Measurements from ENCODE around the gene MXD3.

MXD3 gene

DNA sequence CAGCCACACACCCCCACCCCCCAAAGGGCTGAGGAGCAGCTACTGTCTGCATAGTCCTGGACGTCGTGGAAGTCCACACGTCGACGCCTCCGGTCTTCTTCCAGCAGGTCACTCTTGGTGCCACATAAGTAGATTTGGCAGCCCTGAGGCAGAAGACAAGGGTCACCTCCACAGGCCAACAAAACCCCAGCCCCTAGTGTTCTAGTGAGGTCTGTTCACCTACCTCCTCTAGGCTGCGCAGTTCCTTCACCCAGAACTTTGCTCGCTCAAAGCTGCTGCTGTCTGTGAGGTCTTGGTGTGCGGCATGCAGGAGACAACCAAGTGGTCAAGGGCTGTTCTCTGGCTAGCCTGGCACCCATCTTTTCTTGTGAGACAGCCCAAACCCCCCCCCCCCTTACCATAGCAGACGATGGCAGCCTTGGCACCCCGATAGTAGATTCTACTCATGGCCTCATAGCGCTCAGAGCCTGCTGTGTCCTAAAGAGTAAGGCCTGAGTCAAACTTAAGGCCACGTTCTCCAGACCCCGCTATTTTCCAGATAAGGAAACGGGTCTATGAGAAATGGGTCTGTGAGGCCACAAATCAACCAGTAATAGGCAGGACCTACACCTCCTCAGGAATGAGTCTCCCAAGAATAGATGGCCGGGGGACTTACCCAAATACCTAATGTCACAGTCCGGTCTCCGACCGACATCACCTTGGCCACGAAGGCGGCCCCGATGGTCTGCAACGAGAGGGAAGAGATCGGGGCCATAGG is 9.2 kb downstream of the MXD3 start:
- no peak for DNase-seq

DNA sequence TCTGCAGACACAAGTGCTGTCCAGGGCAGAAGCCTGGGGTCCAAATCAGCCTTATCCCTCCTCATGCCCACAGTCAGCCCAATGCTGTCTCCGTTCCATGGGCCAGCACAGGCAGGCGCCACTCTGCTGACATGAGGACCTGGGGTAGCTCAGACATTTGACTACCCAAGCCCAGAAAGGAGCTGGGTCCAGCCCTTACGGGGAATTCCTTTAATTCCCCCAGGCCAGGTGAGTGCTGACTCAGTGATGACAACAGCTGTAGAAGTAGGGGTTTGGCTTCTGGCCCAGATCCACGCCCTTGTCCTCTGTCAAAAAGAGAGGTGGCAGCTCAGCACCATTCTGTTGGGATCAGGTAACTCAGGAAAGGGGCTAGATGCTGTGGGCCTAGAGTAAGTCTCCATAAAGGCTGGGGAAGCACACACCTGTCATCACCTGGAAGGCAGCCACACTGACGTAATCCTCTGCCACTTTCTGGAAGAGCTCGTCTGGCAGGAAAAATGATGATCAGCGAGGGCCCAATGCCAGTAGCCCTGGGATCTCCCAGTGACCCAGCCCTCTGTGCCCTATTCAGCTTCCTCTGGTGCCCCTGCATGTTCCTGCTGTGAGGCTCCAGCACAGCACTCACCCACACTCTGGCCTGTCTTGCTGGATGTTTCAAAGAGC is 10.1 kb downstream of the MXD3 start:
- DNase-seq: no peak

DNA sequence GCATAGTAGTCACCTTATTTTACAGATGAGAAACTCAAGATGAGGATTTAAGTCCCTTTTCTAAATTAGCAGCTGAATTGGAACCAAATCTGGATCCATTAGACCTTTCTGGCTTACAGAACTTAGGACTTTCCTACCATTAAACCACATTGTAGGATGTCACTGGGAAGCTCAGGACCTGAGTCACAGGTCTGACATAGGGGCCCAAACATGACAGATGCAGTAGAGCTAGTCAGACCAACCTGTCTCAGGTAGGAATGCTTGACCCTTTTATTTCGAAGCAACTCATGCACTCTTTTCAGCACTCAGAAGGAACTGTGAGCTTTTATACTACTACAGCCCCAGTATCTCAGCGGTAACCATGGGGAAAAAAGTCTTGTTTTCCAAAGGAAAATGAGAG is 10.7 kb downstream of the MXD3 start:
- DNase-seq: no peak

DNA sequence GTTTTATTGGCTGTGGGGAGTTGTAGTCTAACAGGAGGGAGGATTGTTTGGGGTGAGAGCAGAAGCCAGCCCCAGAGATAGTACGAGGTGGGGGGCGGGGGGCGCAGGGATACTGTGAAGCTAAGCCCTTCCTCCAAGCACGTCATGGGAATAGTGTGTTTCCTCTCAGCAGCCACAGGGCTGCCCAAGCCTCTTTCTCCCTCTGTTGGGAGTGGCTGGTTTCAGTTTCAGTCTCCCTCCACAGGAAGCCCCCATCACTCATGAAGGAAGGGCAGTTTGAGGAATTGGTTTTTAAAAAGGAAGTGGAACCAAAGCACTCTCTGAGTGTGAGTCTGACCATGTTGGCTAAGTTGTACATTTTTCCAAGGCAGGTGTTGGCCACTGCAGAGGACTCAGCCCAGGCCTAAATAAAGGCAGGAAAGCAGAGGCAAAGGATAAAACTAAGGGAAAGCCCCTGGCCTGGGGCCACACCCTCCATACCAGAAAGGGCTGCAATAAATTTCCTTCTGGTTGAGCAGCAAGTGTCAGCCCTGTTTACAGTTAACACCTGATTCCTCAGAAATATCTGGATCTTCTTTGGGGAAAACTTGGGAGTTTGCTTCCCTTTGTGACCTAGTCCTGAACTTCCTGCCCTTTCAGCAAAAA is 11.3 kb downstream of the MXD3 start:
- peak; percentile 26 for DNase-seq

DNA sequence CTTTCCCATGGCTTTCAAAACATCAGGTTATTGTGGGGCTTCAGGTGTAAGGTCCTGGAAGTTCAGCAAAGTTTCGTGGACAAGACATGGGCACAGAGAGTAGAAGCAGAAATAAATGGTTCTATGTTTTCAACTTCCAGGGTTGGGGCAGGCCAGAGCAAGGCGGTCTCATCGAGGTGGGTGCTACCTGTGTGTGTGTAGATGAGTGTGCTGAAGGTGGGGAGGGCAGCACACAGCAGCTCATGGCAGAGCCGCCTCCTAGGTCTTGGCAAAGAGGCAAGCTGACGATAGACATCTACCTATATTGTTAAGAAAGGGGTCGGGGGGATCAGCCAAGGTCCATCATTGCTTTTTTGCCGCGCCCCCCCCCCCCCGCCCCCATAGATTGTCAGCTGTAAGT is 12.0 kb downstream of the MXD3 start:
- no peak for DNase-seq

- no peak for DNase-seq
Observed at GRCh38 chr5:177297922-177298321, 13.8 kb downstream of the MXD3 start.

- DNase-seq: no peak
Observed at GRCh38 chr5:177296581-177296980, 15.1 kb downstream of the MXD3 start.

GRCh38 chr5:177295924-177296323 is 15.8 kb downstream of the MXD3 start:
- DNase-seq: no peak

- DNase-seq: no peak
Observed at GRCh38 chr5:177294632-177295031, 17.1 kb downstream of the MXD3 start.

- no peak for DNase-seq
Observed at GRCh38 chr5:177293819-177294581, 17.7 kb downstream of the MXD3 start.

DNA sequence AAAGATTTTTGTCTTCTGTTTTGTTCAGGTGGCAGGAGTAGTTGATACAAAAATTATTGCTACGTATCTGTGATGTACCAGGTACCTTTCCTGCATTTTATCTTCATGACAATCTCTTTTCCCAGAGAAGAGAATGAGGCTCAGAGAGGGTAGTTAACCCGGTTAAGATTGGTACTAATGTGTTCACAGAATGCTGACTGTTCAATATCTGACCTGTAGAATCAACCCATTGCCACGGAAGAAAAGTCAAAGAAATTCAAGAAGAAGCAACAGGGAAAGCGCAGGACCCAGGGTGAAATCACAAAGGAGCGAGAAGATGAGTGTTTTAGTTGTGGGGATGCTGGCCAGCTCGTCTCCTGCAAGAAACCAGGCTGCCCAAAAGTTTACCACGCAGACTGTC is 20.0 kb downstream of the MXD3 start:
- DNase-seq: no peak

DNA sequence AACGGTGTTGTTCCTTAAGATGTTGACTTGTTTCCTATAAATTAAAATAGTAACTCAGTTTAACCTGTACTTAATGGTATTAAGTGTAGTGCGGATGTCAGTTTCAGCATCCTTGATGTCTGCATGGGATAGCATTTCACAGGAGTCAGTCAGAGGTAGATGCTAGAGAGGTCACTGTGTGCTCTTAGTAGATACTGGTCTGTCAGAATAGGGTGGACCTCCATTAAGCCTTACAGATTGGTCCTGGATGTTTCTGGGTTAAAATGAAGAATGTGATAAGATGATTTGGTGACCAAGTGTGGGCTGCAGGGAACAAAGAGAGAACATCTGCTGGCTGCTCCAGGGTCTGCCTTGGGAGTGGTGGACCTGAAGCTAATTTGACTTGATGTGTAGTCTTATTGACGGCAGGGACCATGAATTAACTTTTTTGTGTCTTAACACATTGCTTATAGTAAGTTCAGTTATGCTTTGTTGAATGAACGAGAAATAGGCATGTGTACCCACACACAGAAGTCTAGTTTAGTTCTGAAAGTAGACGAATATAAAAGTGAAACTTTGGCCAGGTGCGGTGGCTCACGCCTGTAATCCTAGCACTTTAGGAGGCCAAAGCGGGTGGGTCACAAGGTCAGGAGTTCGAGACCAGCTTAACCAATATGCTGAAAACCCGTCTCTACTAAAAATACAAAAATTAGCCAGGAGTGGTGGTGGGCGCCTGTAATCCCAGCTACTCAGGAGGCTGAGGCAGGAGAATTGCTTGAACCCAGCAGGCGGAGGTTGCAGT is 20.7 kb downstream of the MXD3 start:
- DNase-seq: no peak

GRCh38 chr5:177288191-177288590 is 23.5 kb downstream of the MXD3 start:
- no peak for DNase-seq

DNA sequence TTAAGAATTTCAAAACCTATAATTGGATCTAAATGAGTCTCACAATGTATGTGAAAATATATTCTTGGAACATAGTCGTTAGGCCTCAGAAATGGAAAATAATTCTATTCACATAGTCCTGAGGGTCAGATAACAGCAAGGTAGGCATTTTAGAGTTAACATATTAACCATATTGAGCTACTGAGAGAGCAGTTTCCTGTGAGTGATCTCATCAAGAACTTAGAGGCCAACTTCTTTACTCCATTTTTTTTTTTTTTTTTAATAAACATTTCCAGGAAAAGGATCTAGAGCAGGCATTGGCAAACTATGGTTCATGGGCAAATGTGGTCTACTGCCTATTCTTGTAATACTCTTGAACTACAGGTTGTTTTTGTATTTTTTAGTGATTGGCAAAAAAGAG is 34.8 kb downstream of the MXD3 start:
- no peak for DNase-seq

DNA sequence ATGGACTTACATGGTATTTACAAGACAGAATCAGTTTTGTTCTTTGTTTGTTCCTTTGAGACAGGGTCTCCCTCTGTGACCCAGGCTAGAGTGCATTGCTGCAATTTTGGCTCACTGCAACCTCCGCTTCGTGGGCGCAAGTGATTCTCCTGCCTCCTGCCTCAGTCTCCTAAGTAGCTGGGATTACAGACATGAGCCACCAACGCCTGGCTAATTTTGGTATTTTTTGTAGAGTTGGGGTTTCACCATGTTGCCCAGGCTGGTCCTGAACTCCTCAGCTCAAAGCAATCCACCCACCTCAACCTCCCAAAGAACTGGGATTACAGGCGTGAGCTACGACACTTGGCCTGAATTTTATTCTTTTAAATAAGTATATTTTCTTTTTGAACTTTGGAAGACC is 35.8 kb downstream of the MXD3 start:
- no peak for DNase-seq

GRCh38 chr5:177271113-177271512 is 40.6 kb downstream of the MXD3 start:
- no peak for DNase-seq

DNA sequence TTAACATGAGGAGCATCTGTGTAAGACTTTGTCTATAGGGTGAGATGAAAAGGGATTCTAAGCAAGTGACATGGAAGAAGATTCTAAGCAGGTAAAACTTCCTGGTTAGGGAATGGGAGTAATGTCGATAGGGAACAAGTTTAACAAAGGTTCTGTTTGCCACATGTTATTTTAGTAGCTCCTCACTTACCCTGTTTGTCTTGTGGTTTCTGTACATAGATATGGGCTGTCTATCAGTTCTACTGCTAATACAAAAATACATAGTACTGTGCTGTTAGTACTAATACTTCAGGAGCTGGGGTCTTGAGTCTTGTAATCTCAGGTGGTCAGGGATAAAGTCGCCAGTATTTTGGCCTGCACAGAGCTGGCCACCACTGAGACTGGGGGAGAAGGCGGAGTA is 41.0 kb downstream of the MXD3 start:
- DNase-seq: no peak

DNA sequence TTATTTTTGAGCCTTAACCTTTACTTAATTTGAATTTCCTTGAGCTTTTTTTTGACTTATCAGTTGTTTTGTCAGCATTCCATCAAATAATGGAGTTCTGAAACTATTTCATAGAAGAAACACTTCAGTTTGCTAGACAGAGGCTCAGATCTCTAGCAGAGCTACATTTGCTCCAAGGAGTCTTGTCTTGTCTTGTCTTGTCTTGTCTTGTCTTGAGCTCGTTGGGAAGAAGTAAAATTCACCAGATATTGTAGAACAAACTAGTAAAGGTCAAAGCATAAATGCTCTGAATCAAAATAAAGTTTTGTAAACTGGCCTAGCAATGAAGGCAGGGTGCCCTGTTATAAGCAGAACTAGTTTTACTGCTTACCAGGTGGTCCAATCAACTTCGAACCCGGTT is 41.7 kb downstream of the MXD3 start:
- DNase-seq: no peak

DNA sequence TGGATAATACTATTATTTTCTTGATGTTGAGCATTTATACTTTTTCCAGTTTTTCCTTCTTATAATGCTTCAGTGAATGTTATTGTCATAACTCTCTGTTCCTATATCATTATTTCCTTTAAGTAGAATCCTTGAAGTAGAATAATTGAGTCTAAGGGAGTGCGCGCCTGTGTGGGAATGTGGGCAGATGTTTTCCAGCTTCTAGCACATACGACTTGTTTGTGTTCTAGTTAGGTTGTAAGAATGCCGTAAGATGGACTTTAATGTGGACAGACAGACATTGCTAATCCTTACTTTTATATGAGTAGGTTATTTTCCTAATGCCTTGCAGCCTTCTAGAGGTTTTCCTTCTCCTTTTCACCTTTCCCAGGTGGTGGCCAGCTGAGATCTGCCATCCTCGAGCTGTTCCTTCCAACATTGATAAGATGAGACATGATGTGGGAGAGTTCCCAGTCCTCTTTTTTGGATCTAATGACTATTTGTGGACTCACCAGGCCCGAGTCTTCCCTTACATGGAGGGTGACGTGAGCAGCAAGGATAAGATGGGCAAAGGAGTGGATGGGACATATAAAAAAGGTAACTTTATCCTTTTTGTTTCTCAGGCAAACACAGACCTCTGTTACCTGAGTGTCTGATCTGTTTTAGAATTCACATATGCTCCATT is 42.3 kb downstream of the MXD3 start:
- DNase-seq: no peak

DNA sequence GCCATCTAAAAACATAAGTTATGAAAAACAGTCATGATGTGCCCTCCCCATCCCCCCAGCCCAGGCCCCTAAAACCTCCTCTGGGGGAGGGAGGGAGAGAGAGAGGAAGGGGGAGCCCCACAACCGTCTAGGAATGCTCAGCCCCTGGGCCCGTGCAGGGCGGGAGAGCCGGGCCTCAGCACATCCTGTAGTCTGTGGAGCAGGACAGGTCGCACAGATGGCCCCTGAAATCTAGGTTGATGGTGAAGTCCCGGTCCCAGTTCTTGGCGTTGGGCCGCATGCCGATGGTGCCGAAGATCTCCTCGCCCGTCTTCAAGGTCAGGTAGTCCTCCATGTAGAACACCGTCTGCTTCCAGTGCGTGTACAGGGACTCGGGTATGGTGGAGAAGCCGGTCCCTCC is 46.3 kb downstream of the MXD3 start:
- no peak for DNase-seq

GRCh38 chr5:177264178-177264577 is 47.5 kb downstream of the MXD3 start:
- no peak for DNase-seq

GRCh38 chr5:177261510-177261909 is 50.2 kb downstream of the MXD3 start:
- DNase-seq: no peak
